Measurements from ENCODE around the gene B3GNT3. TPM values are rescaled to one million over a fixed set of nuclear protein-coding genes. Genes with fewer than 3 reads are reported as not detected.

Gene B3GNT3
- total and polyA plus RNA-seq, 9 of the 15 experiments (the other 6 are each of a cell fraction or from before 2014, with no cell fraction given) = 0.06 to 0.11 (median 0.07) TPM; not detected in 6

- Histone ChIP-seq H3K9me1 (ENCODE audit: control insufficient read depth, insufficient read depth, low read length) (no peaks in the 10 kb centered on the region), H3K9ac (ENCODE audit: insufficient read depth in 1 of 2, low read depth in 2 of 2, low read length in 2 of 2) (peak overlapping the region in 1 of 2 experiments; percentile 93; a peak in 1 of 4 replicates), H4K20me1 (replicated peaks; ENCODE audit: control insufficient read depth, insufficient read depth, low read length) (no peaks in the 10 kb centered on the region; the same call in 1 of the 2 replicates), H3K27ac (ENCODE audit: extremely low read depth, low read depth, low read length) (peak overlapping the region; percentile 38; the same call in 2 of the 3 replicates), H3K4me3 (no peak overlapping the region), H3K79me2 (ENCODE audit: control insufficient read depth, insufficient read depth, low read length) (peaks cover 46% of the 10 kb centered on the region), H2AFZ (ENCODE audit: low read depth, low read length) (no peak overlapping the region), H3K4me1 (replicated peaks in 1 of 2; ENCODE audit: control insufficient read depth in 2 of 2, insufficient read depth in 2 of 2, low read length in 2 of 2) (peaks cover 13 to 40% of the 10 kb centered on the region in 2 experiments), H3K4me2 (ENCODE audit: insufficient read depth, low read length) (peak overlapping the region; percentile 6; the same call in 1 of the 2 replicates), H3K9me3 (replicated peaks; ENCODE audit: control insufficient read depth, insufficient read depth, low read depth, low read length) (no peaks in the 10 kb centered on the region), H3K36me3 (ENCODE audit: control insufficient read depth, insufficient read depth, low read length) (peaks cover 42% of the 10 kb centered on the region; the same call in 2 of the 3 replicates), H3K27me3 (ENCODE audit: control insufficient read depth in 2 of 2, insufficient read depth in 2 of 2, low read length in 2 of 2) (no peaks in the 10 kb centered on the region)
- CTCF ChIA-PET (ENCODE audit: low intra/inter-chr PET ratio) = no interaction called here
- POLR2A ChIA-PET = interaction anchor here (0.7 to 1.3 kb wide), 5 partner anchors 9 to 136 kb away, joined by 3 read pairs; no protein-coding TSS in a partner anchor
- TF ChIP-seq TAL1 (IDR thresholded peaks at IDR 0.05) (no peak), ZNF121 (CRISPR knock-in tag; conservative IDR thresholded peaks at IDR 0.05) (peak; percentile 91), KHSRP (IDR thresholded peaks at IDR 0.05) (no peak), BCOR (IDR thresholded peaks at IDR 0.05) (peak; percentile 7; the same call in 1 of the 2 replicates), SIX5 (IDR thresholded peaks at IDR 0.05; ENCODE audit: borderline replicate concordance in 1 of 2, insufficient read depth in 1 of 2, low read depth in 1 of 2, low read length in 2 of 2) (no peak)
- in situ Hi-C loops (cut with MboI) (no loop called here), intact Hi-C loops (cut with micrococcal nuclease) (no loop called here)
- ATAC-seq (no peak), DNase-seq (ENCODE audit: extremely low read depth in 1 of 4, low spot score in 3 of 4) (no peak), FAIRE-seq (peak; percentile 66)
- BruUV-seq (replicated peaks) = no TSS peak
- 67% methylated on average over 6 of the region's 7 CpGs for WGBS (ENCODE audit: insufficient coverage, low coverage, missing lambda C conversion rate)
These were observed 41.9 kb upstream of the B3GNT3 start for GRCh38 chr19:17752865-17753639.

Data from K562 (cell line).